NCI-H526 (cell line): Measurements from ENCODE around the gene GPR107.

Source experiments
- DNase-seq, 2 experiments: peaks; one replicate each; lab custom pipeline; 2025; lab: John Stamatoyannopoulos, UW

Gene GPR107

DNA sequence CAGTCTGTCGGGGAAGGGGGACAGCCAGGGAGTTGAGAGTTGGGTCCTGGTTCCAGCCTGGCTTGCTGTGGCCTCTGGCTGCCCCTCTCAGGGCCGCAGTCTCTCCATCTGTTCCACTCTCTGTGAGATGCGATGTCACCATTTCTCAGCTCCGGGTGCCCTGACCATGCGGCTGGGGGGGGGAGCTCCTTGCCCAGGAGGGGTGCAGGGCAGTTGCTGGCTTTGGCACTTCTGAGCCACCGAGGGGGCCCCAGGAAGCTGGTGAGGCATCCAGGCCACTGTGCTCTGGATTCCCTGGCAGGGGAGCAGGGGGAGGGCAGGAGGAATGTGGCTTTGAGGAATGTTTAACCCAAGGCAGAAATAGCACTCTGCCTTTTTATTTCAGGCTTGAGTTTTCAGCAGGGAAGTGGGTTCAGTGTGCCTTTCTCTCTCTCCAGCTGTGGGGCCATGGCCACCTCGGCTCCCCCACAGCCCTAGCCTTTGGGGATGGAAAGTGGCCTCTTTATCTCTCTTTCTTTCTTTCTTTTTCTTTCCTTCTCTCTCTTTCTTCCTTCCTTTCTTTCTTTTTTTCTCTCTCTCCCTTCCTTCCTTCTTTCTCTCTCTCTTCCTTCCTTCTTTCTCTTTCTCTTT is 129.5 kb downstream of the GPR107 start:
- DNase-seq, result no peak

DNA sequence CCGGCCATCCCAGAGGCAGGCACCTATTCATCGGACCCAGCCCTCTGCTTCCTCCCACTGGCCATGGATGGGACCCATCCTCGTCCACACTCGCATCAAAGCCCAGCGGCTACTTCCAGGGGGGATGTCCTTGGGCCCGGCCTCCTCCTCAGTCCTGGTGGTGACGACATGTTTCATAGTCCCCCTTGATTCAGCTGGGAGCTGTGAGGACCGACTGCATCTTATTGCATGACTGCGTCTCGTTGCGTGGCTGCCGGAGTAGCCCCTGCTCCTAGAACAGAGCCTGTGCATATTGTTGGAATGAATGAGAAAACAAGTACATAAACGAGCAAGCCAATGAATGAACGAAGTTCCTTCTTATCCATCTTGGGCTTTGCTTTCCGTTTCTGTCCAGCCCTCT is 131.3 kb downstream of the GPR107 start:
- no peak for DNase-seq

DNA sequence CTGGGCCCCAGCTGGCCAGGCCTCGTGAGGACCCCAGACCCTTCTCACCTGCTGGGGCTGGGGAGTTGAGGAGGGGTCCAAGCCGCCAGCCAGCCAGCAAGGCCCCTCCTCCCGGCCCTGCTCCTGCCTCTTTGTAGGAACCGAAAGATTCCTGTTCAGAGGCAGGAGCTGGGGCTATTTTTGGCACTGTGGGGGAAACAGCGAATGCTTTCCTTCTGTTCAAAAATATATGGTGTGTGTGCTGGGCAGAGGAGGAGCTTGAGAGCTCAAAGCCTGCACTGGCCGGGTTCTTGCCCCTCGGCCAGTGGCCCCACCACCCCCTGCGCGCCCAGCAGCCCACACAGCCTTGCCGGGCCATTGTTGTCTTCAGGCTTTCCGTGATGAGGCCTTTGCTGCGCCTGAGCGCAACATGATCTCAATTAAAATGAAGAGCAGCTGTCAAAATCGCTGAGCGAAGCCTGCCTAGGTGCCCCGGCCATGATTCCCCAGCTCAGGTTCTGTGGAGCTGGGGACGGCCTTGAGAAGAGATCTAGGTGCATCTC is 131.9 kb downstream of the GPR107 start:
- DNase-seq, result no peak

DNA sequence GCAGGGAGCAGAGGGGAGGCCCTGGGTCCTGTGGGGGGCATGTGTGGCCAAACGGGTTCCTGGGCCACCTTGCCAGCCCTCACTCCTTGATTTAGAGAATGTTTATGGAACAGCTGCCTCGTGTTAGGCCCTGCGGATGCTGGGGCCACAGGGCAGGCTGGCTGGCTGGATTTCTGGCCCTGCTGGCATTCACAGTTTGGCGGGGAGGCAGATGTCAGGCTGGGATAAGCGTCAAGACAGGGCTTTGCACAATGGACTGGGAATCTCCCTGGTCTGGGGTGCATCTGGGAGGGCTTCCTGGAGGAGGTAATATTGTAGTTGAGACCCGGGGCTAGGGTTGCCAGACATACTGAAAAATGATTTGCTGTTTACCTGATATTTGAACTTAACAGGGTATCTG is 132.3 kb downstream of the GPR107 start:
- DNase-seq, result no peak

DNA sequence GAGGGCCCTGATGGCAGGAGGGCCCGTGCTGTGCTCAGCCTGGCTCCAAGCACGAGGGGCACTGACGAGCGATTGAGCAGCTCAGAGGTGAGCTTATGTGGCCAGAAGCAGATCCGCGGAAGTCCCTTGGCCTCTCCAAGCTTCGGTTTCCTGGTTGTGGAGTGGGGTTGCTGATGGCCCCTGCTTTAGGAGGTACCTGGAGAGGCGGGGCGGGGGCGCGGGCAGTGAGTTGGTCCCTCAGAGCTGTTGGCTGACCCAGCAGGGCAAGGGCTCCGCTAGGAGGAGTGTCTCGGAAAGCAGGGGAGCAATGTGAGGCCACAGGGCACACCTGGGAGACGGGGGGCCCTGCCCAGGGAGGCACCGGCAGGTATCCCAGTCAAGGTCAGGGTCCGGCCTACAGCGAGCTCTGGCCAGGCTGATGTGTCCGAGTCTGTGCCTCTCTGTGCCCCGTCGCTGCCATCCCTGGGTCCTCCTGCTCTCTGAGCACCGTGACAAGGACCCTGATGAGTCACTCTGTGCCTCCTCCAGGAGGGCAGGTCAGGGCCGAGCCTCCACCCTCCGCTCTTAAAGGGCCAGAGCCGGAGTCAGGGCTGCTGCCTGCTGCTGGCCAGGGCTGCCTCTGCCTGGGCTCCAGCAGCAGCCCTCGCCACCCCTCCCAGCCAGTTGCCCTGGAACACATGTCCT is 133.3 kb downstream of the GPR107 start:
- DNase-seq, result no peak

DNA sequence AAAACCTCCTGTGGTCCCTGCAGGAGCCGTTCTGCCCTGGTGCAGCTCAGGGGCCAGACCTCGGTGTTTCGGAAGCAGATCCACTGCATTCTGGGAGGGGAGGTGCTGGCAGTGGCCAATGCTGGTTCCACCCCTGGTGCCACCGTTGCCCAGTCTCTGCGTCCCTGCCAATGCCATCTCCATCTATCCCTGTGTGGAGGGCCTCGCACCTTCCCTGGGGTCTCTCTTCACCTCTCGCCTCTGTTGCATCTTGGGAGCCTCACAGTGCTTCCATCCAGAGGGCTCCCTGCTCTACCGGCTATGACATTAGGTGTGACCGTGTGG is 133.8 kb downstream of the GPR107 start:
- DNase-seq, result no peak

DNA sequence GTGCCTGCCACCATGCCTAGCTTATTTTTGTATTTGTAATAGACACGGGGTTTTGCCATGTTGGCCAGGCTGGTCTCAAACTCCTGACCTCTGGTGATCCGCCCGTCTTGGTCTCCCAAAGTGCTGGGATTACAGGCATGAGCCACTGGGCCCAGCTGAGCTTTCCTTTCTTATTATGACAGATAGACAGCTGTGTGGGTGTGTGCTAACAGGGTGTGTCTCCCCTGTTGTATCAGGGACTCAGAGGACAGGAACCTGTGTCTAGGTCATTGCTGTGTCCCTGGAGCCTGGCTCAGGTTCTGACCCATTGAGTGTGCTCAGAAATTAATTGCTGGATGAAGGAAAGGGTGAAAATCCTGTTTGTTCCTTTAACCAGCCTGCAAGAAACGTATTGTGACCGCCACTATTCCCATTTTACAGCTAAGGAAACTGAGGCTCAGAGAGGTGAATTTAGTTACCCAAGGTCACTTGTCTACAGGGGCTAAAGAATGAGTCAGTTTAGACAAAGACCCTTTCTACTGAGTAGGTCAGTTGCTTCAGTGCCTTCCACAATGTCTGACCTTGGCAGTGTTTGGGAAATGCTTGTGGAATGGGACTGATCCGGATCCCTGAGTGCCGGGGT is 135.3 kb downstream of the GPR107 start:
- DNase-seq, result no peak
